ENCODE data around the gene ZNF805.

DNA sequence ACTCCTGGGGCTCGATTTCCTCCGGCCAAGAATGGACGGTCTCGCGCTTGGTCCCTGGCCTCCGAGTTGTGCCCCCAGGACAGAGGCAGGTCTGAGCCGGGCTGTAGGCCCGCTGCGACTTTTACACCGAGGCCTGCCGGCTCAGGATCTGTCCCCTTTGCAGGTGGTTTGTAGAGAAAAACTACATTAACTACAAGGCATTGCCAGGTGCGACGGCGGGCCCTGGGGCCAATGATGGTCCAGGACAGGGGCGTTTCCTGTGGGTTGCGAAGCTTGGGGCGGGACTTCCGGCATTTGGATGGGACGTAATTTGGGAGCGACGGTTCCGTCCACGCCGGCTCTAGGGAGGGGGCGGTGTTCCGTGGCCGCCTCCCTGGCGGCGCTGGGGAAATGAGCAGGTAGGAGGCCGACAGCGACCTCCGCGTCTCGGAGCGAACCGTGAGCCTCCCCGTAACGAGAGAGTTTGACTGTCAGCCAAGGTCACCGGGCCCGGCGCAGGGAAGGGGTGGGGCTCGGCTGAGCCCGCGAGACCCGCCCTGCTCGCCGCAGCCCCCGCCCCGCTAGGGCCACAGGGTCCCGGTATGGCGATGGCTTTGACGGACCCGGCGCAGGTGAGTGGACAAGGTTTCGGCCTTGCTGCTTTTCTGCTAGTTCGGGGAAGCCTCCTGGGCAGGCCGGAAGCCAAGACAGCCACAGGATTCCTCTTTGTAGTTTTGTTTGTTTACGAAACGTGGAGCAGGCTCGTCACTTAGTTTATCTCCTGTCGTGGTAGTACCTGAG lies at the start of gene ZNF805:
- TF ChIP-seq, protein P1, sequence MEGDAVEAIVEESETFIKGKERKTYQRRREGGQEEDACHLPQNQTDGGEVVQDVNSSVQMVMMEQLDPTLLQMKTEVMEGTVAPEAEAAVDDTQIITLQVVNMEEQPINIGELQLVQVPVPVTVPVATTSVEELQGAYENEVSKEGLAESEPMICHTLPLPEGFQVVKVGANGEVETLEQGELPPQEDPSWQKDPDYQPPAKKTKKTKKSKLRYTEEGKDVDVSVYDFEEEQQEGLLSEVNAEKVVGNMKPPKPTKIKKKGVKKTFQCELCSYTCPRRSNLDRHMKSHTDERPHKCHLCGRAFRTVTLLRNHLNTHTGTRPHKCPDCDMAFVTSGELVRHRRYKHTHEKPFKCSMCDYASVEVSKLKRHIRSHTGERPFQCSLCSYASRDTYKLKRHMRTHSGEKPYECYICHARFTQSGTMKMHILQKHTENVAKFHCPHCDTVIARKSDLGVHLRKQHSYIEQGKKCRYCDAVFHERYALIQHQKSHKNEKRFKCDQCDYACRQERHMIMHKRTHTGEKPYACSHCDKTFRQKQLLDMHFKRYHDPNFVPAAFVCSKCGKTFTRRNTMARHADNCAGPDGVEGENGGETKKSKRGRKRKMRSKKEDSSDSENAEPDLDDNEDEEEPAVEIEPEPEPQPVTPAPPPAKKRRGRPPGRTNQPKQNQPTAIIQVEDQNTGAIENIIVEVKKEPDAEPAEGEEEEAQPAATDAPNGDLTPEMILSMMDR (IDR thresholded peaks at IDR 0.05): peak in 7 of 12 donors; percentile 7 to 33 (median 16)
- TF ChIP-seq POLR2A (IDR thresholded peaks at IDR 0.05): peak in 1 of 2 donors; percentile 73

Measured in heart left ventricle (tissue), 13 donors.